ENCODE measurements around the gene CLIC4.

- TF ChIP-seq CTCF (IDR thresholded peaks at IDR 0.05 in 4 of 5, conservative IDR thresholded peaks at IDR 0.05 in 1 of 5) (no peak), POLR2A (IDR thresholded peaks at IDR 0.05) (no peak)
Observed at GRCh38 chr1:24841593-24841992, 96.3 kb downstream of the CLIC4 start.
